CD4-positive, alpha-beta T cell treated with Interleukin-17A for 1 hour (primary cell): Measurements from ENCODE around the gene MRNIP.

ENCODE experiments used
- DNase-seq: peaks from one replicate; pipeline ENCODE4 v3.0.0-alpha.2; 2020

Gene MRNIP

DNA sequence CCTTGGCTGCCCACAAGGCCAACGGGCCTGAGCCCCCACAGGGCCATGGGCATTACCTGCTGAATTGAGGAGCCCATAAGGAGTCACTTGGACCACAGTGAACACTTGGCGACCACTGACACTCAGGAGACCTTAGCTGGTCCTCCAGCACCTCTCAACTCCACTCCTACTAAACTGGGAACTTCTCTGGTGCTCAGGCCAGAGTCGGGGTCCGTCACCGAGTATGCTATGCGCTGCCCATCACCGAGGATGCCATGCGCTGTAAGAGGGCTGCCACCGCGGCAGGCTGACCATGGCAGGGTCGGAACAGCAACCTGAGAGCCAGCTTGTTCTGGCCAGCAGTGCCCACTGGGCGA, 38.5 kb downstream of the MRNIP start:
- no peak for DNase-seq

DNA sequence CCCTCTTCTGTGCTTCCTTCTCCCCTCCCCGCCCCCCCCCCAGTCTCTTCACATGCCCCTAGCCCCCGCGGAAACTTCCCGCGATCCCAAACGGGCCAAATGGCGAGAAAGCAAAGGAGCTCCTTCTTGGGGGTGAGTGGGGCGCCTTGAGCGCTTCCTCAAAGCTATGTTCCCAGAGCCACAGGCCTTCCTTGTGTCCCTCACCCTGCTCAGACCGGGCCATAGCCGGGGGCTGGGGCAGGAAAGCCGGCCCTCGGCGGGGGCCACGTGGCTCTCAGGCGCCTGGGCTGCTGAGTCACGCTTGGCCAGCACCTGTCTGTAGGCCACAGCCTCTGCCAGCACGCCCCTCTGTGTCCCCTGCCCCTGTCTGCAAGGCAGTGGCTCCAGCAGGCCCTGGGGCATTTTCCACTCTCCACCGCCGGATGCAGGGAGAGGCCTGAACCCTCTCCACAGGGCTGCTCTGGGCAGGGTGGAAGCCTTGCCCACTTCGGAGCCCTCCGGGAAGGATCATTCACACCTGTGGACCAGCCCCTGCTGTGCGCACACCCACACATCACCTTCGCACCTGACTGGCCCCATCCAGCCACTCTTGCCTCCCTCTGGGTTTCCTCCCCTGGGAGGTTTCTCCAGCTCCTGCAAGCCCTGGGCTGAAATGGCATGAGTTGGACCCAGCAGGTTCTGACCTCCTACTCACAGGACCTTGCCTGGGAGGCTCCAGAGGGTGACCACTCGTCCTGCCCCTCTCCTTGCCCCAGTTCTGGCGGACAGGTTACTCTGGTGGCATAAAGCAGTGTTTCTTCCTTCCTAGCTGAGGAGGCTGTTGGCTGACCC, 39.1 kb downstream of the MRNIP start:
- DNase-seq: peak; percentile 45

DNA sequence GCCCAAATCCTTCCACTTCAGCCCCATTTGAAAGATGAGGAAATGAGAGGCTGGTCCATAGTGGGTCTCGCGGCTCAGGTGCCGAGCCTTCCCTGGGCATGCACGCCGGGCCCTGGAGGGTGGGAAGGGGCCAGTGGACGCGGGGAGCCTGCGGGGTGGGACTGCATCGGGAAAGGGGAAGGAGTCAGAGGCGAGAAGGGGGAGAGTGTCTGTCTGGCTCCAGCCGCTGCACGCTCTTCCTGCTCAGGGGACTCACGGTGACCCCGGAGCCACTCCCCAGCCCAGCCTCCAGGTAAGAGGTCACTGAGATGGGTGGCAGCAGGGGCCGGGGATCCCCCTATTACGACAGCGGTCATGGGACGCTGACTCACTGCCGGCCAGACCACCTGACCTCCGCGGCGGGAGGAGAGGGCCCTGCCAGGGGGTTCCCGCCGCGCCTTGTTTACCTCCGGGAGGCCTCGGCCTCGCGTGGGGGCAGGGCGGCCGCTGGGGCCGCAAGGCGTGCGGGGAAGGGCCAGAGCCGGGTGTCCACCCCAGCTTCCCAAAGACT, 39.8 kb downstream of the MRNIP start:
- DNase-seq: peak; percentile 94

DNA sequence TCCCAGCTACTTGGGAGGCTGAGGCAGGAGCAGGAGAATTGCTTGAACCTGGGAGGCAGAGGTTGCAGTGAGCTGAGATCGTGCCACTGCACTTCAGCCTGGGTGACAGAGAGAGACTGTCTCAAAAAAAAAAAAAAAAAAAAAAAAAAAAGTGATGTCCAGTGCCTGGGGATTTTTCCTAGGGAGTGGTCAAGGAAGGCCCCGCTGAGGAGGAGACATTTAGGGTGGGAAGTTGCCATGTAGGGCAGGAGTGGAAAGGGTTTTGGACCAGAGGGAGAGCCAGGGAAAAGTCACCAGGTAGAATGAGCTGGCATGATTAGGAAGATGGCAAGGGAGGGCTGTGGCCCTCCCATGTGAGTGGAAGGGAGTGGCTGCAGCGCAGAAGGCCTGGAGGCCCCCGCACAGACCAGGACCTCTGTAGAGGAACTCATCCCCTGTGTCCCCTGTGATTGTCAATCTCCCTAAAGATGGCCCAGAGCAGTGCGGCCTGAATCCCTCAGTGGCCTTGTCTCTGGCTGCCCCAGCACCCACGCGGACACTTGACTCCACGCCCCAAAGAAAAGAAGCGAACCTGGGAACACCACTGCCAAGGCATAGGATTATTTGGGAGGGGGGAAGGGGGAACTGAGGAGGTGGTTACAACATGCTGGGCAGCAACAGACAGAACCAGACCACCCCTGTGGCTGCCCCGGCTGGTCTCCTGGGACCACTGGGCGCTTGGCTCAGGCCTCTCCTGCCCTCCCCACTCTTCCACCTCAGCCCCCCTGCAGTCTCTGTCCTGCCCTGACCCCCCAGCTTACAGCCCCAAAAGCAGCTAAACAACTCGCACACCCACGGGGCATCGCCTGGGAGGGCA, 40.5 kb downstream of the MRNIP start:
- DNase-seq: no peak

DNA sequence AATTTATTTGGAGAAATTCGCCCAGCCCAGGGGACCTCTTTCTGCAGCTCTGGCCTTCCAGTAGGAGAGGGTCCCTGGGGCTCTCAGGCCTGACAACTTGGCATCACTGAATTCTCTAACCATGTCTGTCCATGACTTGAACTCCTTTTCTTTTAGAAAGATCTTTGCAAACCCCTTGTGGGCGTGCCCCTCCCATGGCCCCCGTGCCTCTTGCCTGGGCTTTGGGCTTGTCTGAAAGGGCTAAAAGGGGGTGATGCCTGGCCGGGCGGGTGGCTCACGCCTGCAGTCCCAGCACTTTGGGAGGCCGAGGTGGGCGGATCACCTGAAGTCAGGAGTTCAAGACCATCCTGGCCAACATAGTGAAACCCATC, 41.2 kb downstream of the MRNIP start:
- no peak for DNase-seq

DNA sequence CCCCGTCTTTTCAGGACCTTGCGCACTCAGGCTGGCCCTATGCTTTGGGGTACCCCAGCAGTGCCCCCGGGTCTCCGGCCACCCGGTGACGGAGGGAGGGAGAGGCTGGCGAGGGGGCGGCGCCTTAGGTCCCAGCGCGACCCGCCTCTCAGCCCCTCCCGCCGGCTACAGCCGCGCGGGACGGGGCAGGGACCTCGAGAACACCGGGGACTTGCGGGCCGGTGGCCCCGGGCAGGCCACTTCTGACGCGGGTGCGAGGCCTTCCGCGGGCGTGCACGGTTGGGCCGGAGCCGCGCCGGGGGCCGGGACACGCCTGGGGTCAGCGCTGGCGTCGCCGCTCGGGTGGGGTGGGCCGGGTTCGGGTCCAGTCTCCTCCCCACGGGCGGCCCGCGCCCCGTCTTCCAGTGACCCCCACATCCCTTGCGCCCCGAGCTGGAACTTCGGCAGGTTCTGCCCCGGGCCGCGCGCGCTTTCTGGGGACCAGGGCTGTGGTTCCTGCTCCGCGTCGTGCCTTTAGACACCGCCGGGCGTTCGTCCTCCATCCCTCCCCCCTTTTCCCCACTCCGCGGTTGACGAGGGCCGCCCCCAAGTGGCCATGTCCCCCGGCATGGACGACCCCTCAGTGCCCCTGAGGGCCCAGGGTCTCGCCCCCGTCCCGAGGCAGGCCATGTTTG, 41.7 kb downstream of the MRNIP start:
- peak; percentile 17 for DNase-seq

DNA sequence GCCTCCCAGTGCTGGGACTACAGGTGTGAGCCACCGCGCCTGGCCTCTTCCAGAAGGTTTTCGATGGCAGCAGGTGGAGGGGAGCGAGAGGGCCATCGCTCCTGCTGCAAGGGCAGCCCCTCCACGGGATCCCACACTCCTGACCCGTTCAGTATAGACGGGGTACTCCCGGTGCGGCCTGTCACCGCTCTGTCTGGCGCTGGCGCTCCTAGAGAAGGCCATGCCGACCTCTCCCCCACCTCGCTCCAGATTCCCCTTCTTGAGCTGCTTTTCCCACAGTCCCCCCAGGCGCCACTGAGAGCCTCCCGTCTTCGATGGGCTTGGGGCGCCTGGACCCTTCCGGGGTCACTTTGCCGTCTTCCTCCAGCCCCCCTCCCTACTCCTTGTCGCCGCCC, 42.2 kb downstream of the MRNIP start:
- no peak for DNase-seq

DNA sequence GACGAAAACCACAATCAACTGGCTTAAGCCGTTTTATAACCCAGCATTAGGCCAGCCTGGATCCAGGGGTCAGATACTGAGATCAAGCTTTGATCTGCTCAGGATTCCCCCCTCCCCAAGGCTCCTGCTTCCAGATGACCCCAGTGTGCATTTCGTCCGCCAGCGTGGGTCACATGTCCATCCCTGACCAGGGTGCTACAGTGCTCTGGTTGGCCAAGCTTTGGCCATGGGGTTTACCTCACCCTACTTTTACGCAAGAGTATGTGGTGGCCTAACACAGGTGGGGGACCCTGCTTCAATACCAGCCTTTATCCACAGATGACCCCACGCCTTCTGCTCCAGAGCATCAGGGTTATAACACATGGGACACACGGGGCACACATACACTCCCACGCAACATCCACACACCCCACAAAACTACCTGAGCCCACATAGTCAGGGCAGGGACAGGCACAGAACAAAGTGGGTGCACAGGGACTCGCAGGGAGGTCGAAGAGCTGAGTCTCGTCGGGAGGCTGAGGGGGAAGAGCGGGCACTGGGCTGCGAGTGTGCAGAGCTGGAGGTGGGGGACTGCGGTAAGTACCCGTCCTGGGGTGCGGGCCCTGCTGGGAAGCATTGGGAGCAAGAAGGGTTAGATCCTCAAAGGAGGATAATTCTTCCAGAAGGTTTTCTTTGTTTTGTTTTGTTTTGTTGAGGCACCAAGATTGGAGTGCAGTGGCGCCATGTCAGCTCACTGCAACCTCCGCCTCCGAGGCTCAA, 42.9 kb downstream of the MRNIP start:
- no peak for DNase-seq

DNA sequence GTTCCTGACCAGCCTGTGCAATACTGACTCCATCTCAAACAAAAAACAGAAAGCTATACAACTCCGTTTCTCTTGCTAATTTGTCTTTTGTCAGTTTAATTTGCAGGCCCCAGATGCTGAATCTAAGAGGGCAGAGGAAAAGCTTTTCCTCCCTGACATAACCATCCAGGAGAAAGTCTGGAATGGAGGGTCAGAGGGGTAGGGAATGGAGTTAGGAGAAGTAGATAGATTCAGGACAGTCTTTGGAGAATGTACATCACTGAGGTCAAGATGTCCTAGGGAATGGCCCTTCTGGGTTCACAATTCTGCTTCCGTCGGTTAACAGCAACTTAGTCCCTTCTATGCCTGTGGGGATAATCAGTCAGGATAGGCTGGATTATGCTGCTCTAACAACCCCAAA, 44.5 kb downstream of the MRNIP start:
- no peak for DNase-seq

DNA sequence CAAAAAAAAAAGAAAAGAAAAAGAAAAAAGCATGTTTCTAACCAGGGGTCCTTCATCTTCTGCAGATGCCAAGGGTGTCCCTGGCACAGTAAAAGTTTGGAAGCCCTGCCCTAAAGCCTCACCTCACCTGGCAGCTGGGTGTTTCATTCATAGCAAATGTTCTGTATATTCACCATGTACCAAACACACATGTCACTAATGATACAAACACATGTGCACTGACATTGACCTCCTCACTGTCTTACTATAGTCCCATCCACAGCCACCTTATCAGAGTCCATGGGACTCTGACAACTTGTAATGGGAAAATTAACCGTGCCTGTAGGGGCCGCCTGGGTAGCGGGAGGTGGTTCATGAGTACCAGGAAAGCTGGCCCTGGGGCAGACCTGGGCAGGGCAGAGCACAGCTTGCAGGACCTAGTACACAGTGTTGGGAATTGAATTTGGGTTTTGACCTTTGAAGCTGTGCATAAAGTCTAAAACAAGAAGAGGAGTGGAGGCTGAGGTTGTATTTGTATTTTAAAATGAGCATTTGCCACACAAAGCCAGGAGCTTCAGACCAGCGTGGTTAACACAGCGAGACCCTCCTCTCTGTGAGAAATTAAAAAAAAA, 45.5 kb downstream of the MRNIP start:
- no peak for DNase-seq

DNA sequence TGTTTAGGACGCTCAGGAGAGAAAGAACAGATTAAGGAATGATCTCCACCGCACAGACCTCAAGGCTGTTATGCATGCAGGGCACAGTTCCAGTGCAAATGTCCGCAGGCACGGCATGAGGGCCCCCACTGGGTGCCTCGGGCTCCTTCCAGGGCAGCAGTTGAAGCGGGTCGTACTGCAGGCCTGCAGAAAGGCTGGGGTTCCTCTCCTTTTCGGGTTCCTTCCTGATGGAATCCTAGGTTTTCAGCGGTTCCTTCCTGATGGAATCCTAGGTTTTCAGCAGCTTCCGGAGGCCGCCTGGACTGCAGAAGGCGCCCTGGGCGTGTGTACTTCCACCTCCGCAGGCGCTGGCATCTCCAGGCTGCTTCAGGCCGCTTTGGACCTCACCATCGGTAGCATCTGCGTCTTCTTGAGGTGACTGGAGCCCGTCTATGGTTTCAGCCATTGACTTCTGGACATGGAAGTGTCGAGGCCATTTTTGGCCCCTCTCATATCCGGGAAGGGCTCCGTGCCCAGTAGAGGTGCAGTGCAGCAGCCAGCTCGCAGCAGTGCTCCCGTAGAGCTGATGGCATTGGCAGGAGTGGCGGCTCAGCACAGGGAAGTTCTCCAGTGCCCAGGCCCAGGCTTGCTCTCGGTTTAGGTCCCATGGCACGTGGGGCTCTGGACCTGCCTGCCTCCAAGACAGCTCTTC, 46.3 kb downstream of the MRNIP start:
- DNase-seq: no peak

DNA sequence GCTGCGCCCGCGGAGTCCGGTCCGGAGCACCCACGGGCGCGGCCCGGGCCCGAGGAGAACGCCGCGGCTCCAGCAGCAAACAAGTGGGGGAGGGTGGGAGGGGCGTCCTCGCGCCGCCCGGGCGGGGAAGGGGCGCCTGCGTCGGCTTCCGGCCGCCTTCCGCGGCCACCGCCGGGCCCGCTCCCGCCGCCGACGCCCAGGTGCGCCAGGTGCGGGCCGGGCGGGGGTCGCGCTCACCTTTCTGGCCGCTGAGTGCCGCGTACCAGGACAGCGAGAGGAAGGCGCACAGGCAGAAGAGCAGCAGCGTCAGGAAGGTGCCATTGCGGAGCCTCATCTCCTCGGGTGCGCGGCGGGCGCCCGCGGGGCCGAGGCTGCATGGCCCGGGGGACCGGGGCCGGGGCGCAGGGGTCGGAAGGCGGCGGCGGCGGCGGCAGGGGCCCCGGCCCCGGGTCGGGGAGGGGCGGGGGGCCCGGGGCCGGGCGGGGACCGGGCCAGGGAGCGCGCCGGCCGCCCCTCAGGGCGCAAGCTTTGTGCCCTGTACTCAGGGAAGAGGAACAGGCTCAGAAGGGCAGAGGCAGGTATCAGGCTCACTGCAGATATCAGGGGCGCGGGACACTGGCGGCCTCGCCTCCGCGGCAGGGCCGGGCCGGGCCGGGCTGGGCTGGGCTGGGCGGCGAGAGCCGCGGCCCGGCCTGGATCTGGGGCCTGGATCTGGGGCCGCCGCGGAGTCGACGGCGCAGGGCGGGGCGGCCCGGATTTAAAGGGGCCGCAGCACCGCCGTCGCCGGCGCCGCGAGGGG, 52.2 kb downstream of the MRNIP start, which contains the start of gene MGAT4B:
Gene MGAT4B (minus strand): TSS at position 617 of the 799 bp plus-strand sequence. CDS start 283 bp downstream, at position 334.
- DNase-seq: peak; percentile 68

DNA sequence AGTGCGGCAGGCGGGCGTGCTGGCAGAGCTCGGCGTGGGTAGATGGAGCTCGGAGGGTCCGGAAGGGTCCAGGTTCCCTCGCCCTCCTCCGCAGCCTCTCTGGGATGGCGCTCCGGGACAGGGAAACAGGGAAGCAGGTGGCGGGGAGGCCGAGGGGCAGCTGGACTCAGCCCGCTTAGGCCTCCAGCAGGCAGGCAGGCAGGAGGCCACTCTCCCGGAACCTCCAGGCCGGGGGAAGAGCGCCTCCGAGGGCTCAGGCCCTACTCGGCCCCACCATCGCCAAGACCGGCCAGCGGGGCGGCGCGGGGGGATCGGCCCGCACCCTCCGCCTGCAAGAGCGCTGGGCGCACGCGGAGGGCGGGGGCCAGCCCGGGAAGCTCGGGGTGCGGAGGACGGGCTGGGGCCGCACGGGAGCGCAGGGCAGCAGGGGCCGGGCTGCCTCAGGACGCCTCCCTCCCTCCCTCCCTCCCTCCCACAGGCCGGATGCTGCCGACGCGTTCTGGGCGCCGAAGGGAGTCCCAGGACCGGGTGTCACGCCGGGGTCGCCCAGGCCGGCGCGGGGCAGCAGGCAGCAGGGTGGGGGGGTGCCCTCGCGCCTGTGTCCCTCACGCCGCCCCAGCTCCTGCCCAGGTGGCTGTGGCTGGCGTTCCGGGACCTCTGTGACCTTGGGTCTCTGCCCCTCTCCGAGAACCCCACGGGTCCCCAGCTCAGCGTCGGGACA, 52.9 kb downstream of the MRNIP start:
- peak; percentile 41 for DNase-seq

DNA sequence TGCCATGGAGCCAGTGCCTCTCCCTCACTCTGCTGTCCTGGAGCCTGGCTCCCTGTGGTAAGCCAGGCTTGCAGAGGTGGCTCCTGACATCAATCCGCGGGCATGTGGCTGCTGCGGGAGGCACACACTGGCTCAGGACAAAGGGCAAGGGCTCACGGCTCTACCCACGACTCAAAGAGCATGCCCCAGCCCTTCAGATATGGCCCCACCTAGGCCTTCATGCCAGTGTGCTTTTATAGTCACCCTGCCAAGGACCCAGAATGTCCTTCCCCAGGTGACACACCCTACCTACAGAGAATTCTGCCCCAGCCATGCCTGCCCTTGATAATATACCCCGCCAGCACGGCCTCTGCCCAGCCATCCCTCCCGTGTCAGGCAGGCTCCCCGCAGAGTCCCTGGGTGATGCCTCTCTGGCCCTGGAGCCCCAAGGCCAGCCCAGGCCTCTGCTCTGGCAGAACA, 53.5 kb downstream of the MRNIP start:
- DNase-seq: no peak

DNA sequence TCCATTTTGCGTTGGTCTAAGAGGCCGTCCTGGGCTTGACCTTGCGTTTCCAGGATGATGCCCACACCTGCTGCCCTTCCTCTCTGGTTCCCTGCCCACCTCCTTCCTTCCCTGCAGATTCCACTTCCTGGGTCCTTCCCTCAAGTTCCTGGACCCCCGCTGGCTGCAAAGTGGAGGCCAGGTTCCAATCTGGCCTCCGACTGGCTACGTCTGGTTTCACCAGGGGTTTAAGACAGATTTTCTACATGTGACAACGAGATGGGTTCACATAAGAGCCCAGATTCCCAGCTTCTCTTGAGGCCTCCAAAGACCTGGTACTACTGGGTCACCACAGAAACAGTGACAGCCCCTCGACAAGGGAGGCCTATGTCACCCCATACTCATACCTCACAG, 54.1 kb downstream of the MRNIP start:
- no peak for DNase-seq

DNA sequence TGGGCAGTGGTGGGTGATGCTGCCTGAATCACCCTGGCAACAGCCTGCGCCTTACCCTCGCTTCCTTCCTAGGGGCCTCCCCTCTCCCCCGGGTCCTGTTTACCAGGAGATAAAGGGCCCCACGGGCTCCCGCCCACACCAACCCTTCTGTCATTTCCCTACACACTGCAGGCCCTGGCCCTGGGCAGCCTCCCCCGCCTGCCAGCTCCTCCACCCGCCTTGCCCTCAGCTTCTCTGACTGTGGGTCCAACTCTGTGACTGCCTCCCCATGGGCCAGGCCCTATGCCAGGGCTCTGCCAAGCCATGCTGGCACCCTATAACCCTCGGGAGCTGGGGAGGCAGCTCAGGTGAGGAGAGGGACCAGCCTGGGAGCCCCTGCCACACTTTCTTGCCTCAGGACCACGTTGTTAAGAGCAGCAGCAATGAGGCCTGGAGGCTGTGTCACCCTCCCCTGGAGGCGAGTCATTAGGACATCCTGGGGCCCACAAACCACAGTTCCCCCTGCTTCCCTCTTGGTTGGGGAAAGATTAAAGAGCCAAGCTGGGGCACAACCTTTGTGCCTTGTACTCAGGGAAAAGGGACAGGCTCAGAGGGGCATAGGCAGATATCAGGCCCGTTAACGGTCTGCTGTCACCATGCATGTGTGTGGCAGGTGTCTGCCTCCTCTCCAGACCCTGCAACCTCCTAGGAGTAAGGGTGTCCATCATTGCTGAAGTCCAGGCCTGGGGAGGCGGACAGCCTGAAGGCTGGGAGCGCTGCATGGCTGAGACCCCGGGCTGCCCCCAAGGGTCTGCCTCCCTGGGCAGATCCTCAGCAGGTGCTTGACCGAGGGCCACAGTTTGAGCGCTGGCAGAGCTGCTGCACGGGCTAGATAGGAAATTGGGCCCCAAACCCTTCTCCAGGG, 54.7 kb downstream of the MRNIP start:
- DNase-seq: peak; percentile 41

DNA sequence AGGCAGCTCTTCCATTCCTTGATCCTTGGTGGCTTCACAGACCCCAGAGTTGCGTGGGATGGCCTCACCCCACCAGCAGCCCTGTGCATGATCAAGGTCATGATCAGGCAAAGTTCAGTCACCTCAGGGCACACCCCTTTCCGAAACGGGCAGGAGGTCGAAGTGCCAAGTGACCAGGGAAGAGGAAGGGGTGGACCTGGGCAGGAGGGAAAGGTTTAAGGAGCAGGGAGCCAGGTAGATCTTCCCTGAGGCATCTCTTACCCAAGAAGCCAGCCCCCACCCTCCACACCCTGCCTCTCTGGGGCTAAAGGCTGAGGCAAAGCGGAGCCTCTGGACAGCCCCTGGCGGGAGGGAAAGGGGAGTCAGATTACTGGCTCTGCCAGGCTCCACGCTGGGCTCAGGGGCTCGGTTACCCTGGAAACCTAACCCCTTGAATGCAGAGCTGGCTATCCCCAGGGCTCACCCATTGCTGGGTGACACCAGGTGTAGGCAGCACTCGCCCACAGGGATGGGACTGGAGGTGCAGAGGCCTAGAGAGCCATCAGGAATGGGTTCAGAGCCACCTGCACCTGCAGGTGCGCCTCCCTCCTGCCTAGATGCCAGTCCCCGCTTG, 55.6 kb downstream of the MRNIP start:
- DNase-seq: no peak

DNA sequence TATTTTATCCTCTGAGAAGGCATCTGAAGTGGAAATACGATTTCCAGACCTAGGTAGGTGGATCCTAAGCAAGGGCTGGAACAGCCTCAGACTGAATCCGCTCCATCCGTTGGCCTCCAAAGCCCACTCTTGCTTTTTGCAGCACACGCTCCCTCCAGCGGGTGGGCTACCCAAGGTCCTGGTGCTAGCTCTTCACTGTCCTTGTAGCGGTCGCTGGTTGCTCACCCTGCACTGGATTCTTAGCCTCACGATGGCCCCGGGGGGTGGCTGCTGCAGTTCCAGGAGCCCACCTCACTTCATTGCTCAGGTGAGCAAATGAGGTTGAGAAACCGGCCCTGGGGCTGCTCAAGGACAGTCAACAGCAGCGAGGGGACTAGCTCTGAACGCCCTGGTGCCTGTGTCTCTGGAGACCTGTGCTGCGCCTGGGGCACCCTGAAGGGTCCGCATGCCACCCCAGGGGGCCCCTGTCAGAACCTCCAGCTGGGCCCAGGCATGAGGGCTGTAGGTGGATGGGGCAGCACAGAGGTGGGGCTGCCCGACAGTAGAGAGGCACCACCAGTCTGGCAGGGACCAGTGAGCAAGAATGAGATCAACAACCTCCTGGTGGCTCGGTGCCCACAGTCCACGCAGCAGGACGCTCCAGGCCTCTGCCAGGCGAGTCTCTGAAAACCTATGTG, 56.3 kb downstream of the MRNIP start:
- DNase-seq: no peak
